Esophagus squamous epithelium (tissue), 5 donors: ENCODE data around the gene IFT122. TPM values are rescaled to one million over a fixed set of nuclear protein-coding genes. Genes with fewer than 3 reads are reported as not detected.

Experiments
- DNase-seq: peaks from one replicate; lab custom pipeline; 2025; lab: John Stamatoyannopoulos, UW
- H3K27ac ChIP-seq, 4 donors: fragments of 200-600 bp; sonication (generic); one replicate each; pipeline ENCODE4 v1.5.1; 2016 to 2019; ENCODE audit warnings: mild to moderate bottlenecking in 1 of 4
- H3K27me3 ChIP-seq, 4 donors: fragments of 200-600 bp; sonication (generic); 1 replicate in 3 of 4; 2 replicates in 1 of 4; pipeline versions ENCODE4 v1.5.1 to v1.6.0; 2017 to 2021; ENCODE audit warnings: antibody characterized with exemption in 1 of 4
- H3K36me3 ChIP-seq, 3 donors: fragments of 200-600 bp; sonication (generic); one replicate each; pipeline ENCODE4 v1.5.1; 2016 to 2019
- H3K4me1 ChIP-seq, 3 donors: fragments of 200-600 bp; sonication (generic); one replicate each; pipeline ENCODE4 v1.5.1; 2017 to 2019
- H3K4me3 ChIP-seq, 4 donors: fragments of 200-600 bp; sonication (generic); 1 replicate in 3 of 4; 2 replicates in 1 of 4; pipeline ENCODE4 v1.5.1; 2016 to 2019; ENCODE audit warnings: mild to moderate bottlenecking in 2 of 4, moderate library complexity in 1 of 4
- H3K9me3 ChIP-seq, 3 donors: fragments of 200-600 bp; sonication (generic); one replicate each; pipeline ENCODE4 v1.5.1; 2016 to 2019
- POLR2A ChIP-seq, 4 donors: fragments of 450-650 bp; IDR thresholded peaks; one replicate each; pipeline ENCODE4 v1.6.1; 2017; ENCODE audit warnings: antibody characterized with exemption in 4 of 4, mild to moderate bottlenecking in 4 of 4, moderate library complexity in 3 of 4
- WGBS, 2 donors: methylation state at CpG; one replicate each; pipeline ENCODE4 v1.1.5; 2018; 5-methylcytosine and 5-hydroxymethylcytosine counted together
- intact Hi-C: fragments of 100-400 bp; cut with DNase I; formaldehyde crosslinking; loops from one replicate; pipeline ENCODE4 v1.15.0; 2022
- total RNA-seq, 4 donors: library from RNA; depleted of rRNA; stranded (reverse); fragments of >200 nt; gene quantifications; one replicate each; pipeline ENCODE4 v1.1.0, GENCODE V29; 2016
- TF ChIP-seq, protein P1 (sequence below), 6 experiments: fragments of 450-650 bp in 4 of 6; fragments of 200-600 bp in 2 of 6; sonication (generic) in 2 of 6; IDR thresholded peaks; one replicate each; pipeline ENCODE4 v1.5.1; 2016 to 2019; ENCODE audit warnings: antibody characterized with exemption in 6 of 6, mild to moderate bottlenecking in 4 of 6, moderate library complexity in 4 of 6
- donor health status: DM: yes; HTN: yes; CAD: no.

The IFT122 gene
- total RNA-seq, 4 donors from 2014 or later: 6.0 to 26.5 (median 11.5) TPM

- Histone ChIP-seq H3K9me3 (no peaks in the 10 kb centered on the region), H3K27ac (no peak overlapping the region), H3K4me3 (no peak overlapping the region), H3K27me3 (no peaks in the 10 kb centered on the region), H3K4me1 (peaks cover 15 to 41% (median 15%) of the 10 kb centered on the region in 3 donors), H3K36me3 (peaks cover 14 to 76% (median 22%) of the 10 kb centered on the region in 3 donors)
- intact Hi-C loops: no loop called here
- DNase-seq: no peak
- TF ChIP-seq POLR2A (IDR thresholded peaks at IDR 0.05): no peak
- TF ChIP-seq, protein P1, sequence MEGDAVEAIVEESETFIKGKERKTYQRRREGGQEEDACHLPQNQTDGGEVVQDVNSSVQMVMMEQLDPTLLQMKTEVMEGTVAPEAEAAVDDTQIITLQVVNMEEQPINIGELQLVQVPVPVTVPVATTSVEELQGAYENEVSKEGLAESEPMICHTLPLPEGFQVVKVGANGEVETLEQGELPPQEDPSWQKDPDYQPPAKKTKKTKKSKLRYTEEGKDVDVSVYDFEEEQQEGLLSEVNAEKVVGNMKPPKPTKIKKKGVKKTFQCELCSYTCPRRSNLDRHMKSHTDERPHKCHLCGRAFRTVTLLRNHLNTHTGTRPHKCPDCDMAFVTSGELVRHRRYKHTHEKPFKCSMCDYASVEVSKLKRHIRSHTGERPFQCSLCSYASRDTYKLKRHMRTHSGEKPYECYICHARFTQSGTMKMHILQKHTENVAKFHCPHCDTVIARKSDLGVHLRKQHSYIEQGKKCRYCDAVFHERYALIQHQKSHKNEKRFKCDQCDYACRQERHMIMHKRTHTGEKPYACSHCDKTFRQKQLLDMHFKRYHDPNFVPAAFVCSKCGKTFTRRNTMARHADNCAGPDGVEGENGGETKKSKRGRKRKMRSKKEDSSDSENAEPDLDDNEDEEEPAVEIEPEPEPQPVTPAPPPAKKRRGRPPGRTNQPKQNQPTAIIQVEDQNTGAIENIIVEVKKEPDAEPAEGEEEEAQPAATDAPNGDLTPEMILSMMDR (IDR thresholded peaks at IDR 0.05): no peak
- 74 to 95% methylated on average over 6 to 7 of the region's 7 CpGs for WGBS, 2 donors
Observed at GRCh38 chr3:129432036-129432435, 8.0 kb upstream of the IFT122 start.

DNA sequence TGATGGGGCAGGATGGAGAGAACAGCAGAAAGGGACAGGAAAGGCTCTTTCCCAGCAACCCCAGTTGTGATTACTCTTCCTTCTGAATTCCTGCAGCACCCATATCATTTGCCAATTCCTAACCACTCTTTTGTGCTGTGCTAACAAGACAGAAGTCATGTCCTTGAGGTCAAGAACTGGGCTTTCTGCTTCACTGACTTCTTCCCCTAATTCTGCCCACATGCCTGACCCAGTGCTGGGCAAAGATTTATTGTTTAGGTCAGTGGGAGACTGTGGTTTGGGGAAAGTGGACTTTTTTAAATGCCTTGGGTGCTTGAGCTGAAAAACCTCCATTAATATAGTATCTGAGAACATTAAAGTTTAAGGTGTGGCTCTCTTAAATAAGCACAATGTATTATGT lies 7.4 kb upstream of the IFT122 start:
- TF ChIP-seq, protein P1 (IDR thresholded peaks at IDR 0.05): no peak
- TF ChIP-seq POLR2A (IDR thresholded peaks at IDR 0.05): no peak
- peaks cover 14 to 82% (median 22%) of the 10 kb centered on the region in 3 donors for H3K36me3 ChIP-seq
- H3K9me3 ChIP-seq: no peaks in the 10 kb centered on the region
- no peaks in the 10 kb centered on the region for H3K27me3 ChIP-seq
- no peak for DNase-seq
- intact Hi-C loops: no loop called here
- no peak overlapping the region for H3K4me3 ChIP-seq
- no peak overlapping the region for H3K27ac ChIP-seq
- H3K4me1 ChIP-seq: peaks cover 13 to 42% (median 18%) of the 10 kb centered on the region in 3 donors

- Histone ChIP-seq H3K4me1 (peaks cover 6 to 42% (median 19%) of the 10 kb centered on the region in 3 donors), H3K36me3 (peaks cover 14 to 86% (median 22%) of the 10 kb centered on the region in 3 donors), H3K4me3 (no peak overlapping the region), H3K27me3 (no peaks in the 10 kb centered on the region), H3K27ac (no peak overlapping the region), H3K9me3 (no peaks in the 10 kb centered on the region)
- TF ChIP-seq POLR2A (IDR thresholded peaks at IDR 0.05): no peak
- TF ChIP-seq, protein P1 (IDR thresholded peaks at IDR 0.05): no peak
- WGBS, 2 donors: 88 to 90% methylated on average over 5 of the region's 5 CpGs
- intact Hi-C loops: no loop called here
- DNase-seq: no peak
Observed at GRCh38 chr3:129433565-129433964, 6.5 kb upstream of the IFT122 start.

DNA sequence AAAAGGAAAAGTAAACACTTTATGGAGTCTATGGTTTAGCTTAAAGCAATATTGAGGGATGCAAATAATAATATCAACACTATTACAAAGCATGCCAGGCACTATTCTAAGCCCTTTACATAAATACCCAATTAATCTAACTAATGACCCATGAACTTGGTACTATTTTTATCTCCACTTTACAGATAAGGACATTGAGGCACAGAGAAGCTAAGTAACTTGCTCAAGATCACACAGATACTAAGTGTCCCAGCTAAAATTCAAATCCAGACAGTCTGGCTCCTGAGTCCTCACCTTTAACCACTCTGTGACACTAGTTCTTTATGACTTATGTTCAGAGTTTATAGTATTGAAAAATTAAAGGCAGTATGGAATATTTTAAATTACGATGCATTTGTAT lies 5.9 kb upstream of the IFT122 start:
- intact Hi-C loops: no loop called here
- H3K9me3 ChIP-seq: no peaks in the 10 kb centered on the region
- no peak overlapping the region for H3K27ac ChIP-seq
- H3K4me3 ChIP-seq: no peak overlapping the region
- peaks cover under 1 to 42% (median 20%) of the 10 kb centered on the region in 3 donors for H3K4me1 ChIP-seq
- no peak for DNase-seq
- TF ChIP-seq POLR2A (IDR thresholded peaks at IDR 0.05): no peak
- TF ChIP-seq, protein P1 (IDR thresholded peaks at IDR 0.05): no peak
- WGBS, 2 donors: 69 to 96% methylated on average over 1 of the region's 1 CpG
- H3K27me3 ChIP-seq: no peaks in the 10 kb centered on the region
- H3K36me3 ChIP-seq: peaks cover 14 to 86% (median 22%) of the 10 kb centered on the region in 3 donors

DNA sequence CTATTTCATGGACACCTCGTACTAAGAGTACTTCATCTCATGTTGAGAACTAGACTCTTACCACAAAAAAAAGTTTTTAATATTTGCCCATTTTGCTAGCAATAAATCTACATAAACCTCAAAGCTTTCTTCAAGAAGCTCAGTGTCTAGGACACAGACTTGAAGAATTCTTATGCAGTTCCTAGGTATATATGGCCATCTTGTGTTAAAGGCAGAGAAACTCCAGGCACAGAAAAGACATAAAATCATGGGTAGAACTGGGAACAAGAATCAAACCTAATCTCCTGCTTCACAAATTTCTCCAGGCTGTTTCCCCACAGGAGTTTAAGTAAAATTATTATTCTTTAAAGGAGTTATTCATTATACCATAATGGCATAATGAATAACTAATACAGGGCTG lies 4.7 kb upstream of the IFT122 start:
- intact Hi-C loops: no loop called here
- TF ChIP-seq POLR2A (IDR thresholded peaks at IDR 0.05): no peak
- TF ChIP-seq, protein P1 (IDR thresholded peaks at IDR 0.05): no peak

More for the DNA sequence above, 4.7 kb upstream of the IFT122 start:
- DNase-seq: no peak
- H3K4me3 ChIP-seq: no peak overlapping the region
- H3K27ac ChIP-seq: no peak overlapping the region
- peaks cover 14 to 77% (median 19%) of the 10 kb centered on the region in 3 donors for H3K36me3 ChIP-seq
- WGBS, 2 donors: 50 to 60% methylated on average over 1 of the region's 1 CpG
- no peaks in the 10 kb centered on the region for H3K27me3 ChIP-seq
- no peaks in the 10 kb centered on the region for H3K9me3 ChIP-seq
- H3K4me1 ChIP-seq: peaks cover 0 to 43% (median 20%) of the 10 kb centered on the region in 3 donors
